A549 treated with Mapracorat at 1 μM for 4 hours (cell line): ENCODE results near the gene FRS2. TPM values are rescaled to one million over a fixed set of nuclear protein-coding genes. Genes with fewer than 3 reads are reported as not detected.

Experiments used
- total RNA-seq: library from RNA; stranded (reverse); fragments of 200-300 nt; extraction: Qiagen RNA extraction; gene quantifications from 5 replicates; pipeline ENCODE4 v1.2.3, GENCODE V29; 2022

The FRS2 gene, protein sequence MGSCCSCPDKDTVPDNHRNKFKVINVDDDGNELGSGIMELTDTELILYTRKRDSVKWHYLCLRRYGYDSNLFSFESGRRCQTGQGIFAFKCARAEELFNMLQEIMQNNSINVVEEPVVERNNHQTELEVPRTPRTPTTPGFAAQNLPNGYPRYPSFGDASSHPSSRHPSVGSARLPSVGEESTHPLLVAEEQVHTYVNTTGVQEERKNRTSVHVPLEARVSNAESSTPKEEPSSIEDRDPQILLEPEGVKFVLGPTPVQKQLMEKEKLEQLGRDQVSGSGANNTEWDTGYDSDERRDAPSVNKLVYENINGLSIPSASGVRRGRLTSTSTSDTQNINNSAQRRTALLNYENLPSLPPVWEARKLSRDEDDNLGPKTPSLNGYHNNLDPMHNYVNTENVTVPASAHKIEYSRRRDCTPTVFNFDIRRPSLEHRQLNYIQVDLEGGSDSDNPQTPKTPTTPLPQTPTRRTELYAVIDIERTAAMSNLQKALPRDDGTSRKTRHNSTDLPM
- total RNA-seq = 8.5 to 10.8 TPM (median 10.2 TPM) in 5 replicates

DNA sequence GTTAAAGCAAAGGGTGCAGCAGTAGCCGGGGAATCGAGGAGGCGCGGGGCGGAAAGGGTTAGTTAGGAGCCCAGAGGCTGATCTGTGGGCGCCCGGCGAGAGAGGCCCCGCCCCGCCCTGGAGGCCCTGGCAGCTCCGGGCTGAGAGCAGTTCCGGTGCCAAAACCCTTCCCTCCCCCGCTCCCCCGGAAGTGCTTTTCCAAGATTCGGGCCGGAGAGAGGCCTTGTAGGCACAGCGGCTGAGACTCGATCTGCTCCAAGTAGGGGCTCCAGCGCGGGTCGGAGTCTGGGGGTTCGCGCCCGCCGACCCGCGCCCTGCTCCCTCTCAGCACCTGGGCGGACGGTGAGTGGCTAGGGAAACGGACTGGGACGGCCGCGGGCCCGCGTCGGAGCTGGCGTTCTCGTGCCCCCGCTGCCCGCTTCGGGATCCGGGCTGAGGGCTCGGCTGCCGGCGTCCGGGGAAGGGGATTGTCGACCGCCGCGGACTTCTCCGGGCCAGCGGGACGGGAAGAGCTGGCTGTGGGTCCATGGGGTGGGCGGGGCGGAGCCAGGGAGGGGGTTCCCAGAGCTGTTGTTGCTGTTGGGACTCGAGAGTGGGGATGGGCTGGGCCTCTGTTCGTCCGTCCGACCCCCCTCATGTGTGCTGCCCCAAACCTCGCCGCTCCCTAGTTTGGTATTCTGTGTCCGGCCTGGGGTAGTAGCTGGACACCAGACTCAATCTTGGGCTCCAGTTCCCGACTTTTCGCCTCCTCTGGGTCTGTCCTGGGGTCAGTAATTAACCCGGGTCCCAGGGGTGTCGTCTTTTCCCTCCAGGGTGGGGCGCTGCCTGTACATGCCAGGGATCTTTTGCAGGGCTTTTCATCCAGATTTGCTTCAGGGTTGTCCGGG, at the start of gene FRS2:
Gene FRS2 (plus strand): TSS at position 200 of the 887 bp plus-strand sequence. CDS start 98,643 bp downstream, outside the sequence.

DNA sequence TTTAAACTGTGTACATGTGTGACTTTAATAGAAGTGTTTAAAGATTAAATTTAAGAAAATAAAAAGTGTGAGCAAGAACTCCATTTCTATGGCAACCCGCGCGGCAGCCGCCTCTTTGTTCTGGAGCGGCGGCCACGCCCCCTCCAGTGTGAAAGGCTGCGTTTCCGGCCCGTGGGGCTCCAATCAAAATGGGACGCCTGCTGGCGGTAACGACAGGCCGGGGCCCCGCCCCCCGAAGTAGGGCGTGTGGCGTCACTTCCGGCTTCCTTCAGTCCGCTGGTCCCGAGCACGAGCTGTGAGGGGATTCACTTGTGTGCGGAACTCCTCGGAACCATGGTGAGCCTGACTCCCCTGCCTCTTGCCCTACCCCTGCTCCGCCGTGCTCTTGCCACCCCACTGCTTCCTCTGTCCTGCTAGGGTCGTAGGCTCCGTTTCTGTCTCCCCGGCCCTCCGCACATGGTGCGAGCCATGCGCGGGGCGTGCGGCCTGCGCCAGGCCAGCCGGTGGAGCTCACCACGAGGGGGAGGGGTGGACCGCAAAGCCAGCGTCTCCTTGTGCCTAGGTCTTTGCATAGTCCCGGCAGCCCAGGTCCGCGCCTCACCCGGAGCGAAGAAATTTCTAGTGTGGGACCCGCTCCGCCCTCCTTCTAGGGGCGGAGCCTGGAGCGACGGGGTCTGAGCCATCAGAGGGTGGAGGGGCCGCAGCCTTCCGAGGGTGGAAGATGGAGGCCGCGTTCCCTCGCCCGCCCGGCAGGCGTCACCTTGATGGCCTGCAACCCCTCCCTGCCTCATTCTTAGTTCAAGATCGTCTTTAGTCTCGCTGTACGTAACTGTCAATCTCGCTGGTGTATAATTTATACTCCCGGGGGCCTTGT, 115.2 kb downstream of the FRS2 start, which contains the start of gene CCT2:
Gene CCT2 (plus strand): TSS at position 271 of the 874 bp plus-strand sequence. CDS start 63 bp downstream, at position 334.

GRCh38 chr12:69610729-69611128, 140.5 kb downstream of the FRS2 start, which contains the start of gene LRRC10:
TSS of gene LRRC10 (minus strand) at chr12:69610907. CDS start at chr12:69610838, 69 bp downstream.

Other genes starting within 250 kb of the FRS2 start
- gene CPSF6, start 230.8 kb upstream of the FRS2 start, total RNA-seq = 56.8 to 61.6 TPM (median 58.6 TPM) in 5 replicates
- 0.58 TPM in 1 of 5 replicates, not detected in the others for gene LYZ, start 122.0 kb upstream of the FRS2 start, total RNA-seq
- gene YEATS4, start 110.6 kb upstream of the FRS2 start, total RNA-seq = 34.2 to 43.3 TPM (median 36.3 TPM) in 5 replicates
- gene CCT2, start 115.1 kb downstream of the FRS2 start, total RNA-seq = 282 to 344 TPM (median 289 TPM) in 5 replicates
- gene LRRC10, start 140.5 kb downstream of the FRS2 start, total RNA-seq = not detected in 5 replicates
- 0.95 to 2.1 TPM (median 1.8 TPM) in 5 replicates for gene BEST3, start 228.9 kb downstream of the FRS2 start, total RNA-seq